PFSK-1 (cell line): ENCODE results near the gene CLDN3.

ENCODE experiments used
- FOXP2 ChIP-seq: optimal IDR thresholded peaks from 2 replicates; pipeline ENCODE3; 2011; ENCODE audit warnings: borderline replicate concordance, control low read depth, inconsistent platforms; ENCODE audit not compliant: insufficient read depth; ENCODE audit errors: extremely low read length, extremely low read depth
- POLR2AphosphoS5 ChIP-seq: IDR thresholded peaks from 2 replicates; pipeline ENCODE4 v1.6.1; 2012; ENCODE audit warnings: low read depth, mild to moderate bottlenecking, control low read depth, low read length, moderate library complexity
- SIN3A ChIP-seq: IDR thresholded peaks from 2 replicates; pipeline ENCODE4 v1.6.1; 2012; ENCODE audit warnings: mild to moderate bottlenecking, low read length, moderate library complexity, borderline replicate concordance; ENCODE audit not compliant: insufficient read depth
- TAF1 ChIP-seq: IDR thresholded peaks from 2 replicates; pipeline ENCODE4 v1.6.1; 2012; ENCODE audit warnings: low read length, control low read depth, borderline replicate concordance; ENCODE audit not compliant: insufficient read depth
- TF ChIP-seq, protein P1 (sequence below), 2 experiments: IDR thresholded peaks; 2 replicates each; pipeline versions ENCODE4 v1.6.1 to v1.8.0; 2011 to 2012; ENCODE audit warnings: low read depth in 2 of 2, low read length in 2 of 2, control low read depth in 1 of 2, inconsistent platforms in 1 of 2, mild to moderate bottlenecking in 1 of 2, moderate library complexity in 1 of 2; ENCODE audit not compliant: insufficient read depth in 1 of 2

CLDN3 gene

DNA sequence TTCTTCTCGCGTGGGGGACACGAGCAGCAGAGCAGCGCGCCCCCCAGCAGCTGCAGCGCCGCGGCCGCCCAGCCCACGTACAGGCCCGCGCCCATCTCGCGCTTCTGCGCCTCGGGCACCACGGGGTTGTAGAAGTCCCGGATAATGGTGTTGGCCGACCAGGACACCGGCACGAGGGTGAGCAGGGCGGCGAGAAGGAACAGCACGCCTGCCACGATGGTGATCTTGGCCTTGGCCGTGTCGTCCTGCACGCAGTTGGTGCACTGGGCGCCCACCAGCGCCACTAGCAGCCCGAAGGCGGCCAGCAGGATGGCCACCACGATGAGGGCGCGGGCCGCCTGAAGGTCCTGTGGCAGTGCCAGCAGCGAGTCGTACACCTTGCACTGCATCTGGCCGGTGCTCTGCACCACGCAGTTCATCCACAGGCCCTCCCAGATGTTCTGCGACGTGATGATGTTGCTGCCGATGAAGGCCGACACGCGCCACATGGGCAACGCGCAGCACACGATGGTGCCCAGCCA, 529 bp downstream of the CLDN3 start:
- TF ChIP-seq SIN3A: no peak
- TF ChIP-seq FOXP2: no peak
- TF ChIP-seq, protein P1, sequence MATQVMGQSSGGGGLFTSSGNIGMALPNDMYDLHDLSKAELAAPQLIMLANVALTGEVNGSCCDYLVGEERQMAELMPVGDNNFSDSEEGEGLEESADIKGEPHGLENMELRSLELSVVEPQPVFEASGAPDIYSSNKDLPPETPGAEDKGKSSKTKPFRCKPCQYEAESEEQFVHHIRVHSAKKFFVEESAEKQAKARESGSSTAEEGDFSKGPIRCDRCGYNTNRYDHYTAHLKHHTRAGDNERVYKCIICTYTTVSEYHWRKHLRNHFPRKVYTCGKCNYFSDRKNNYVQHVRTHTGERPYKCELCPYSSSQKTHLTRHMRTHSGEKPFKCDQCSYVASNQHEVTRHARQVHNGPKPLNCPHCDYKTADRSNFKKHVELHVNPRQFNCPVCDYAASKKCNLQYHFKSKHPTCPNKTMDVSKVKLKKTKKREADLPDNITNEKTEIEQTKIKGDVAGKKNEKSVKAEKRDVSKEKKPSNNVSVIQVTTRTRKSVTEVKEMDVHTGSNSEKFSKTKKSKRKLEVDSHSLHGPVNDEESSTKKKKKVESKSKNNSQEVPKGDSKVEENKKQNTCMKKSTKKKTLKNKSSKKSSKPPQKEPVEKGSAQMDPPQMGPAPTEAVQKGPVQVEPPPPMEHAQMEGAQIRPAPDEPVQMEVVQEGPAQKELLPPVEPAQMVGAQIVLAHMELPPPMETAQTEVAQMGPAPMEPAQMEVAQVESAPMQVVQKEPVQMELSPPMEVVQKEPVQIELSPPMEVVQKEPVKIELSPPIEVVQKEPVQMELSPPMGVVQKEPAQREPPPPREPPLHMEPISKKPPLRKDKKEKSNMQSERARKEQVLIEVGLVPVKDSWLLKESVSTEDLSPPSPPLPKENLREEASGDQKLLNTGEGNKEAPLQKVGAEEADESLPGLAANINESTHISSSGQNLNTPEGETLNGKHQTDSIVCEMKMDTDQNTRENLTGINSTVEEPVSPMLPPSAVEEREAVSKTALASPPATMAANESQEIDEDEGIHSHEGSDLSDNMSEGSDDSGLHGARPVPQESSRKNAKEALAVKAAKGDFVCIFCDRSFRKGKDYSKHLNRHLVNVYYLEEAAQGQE (IDR thresholded peaks at IDR 0.05; ENCODE audit: insufficient read depth in 1 of 2, low read depth in 2 of 2, low read length in 2 of 2): no peak
- TF ChIP-seq POLR2AphosphoS5: no peak
- no peak for TF ChIP-seq TAF1

DNA sequence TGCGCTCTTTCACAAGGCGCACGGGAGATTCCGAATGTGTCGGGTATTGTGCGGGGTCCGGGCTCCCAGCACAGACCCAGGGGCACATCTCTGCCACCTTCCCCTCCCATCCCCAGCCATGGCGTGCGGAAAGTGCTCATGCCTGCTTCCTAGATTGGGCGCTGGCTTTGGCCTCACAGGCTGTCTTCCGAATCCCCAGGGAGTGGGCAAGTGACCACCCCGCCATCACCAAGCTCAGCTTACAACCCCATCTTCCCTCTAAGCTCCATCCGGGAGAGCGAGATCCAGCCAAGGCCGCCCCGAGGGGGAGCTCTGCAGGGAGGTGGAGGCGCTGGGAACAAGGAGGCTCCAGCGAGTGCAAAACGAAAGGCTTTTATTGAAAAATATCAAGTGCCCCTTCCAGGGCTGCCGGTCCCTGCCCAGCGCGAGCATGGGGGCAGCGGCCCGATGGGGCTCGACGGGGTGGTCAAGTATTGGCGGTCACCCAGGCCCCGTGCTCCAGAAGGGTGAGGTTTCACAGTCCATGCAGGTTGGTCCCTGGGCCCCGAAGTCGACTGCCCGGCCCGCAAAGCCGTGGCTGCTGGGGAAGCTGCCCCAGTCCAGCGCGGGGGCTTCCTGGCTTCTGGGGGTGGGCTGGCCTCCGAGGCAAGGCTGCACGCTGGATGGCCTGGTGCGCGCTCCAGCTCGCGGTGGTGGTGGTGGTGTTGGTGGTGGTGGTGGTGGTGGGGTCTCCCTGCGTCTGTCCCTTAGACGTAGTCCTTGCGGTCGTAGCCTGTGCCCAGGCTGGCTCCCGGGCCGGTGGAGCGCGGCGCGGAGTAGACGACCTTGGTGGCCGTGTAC, 1.2 kb downstream of the CLDN3 start:
- TF ChIP-seq TAF1 (no peak), SIN3A (no peak), FOXP2 (no peak), POLR2AphosphoS5 (no peak)
- TF ChIP-seq, protein P1 (IDR thresholded peaks at IDR 0.05; ENCODE audit: insufficient read depth in 1 of 2, low read depth in 2 of 2, low read length in 2 of 2): no peak

DNA sequence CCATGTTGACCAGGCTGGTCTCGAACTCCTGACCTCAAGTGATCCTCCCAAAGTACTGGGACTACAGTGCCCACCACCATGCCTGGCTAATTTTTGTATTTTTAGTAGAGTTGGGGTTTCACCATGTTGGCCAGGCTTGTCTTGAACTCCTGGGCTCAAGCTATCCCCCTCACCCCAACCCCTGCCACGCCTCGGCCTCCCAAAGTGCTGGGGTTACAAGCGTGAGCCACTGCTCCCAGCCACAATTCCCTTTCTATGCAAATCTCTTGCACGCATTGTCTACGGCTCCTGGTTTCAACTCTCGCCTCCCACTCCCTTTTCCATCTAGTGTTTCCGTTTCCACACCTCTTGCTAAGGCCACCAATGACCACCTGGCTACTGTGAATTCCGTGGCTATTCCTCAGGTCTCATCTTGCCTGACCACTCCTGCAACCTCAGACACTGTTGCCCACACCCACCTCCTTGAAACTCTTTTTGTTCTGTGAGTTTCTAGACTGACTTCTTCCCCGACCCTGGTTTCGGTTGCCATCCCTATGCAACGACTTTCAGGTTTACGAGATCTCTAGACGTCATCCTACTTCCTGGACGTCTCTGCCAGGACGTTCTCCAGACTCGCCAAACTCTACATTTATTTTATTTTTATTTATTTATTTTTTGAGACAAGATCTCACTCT, 3.4 kb downstream of the CLDN3 start:
- TF ChIP-seq SIN3A (no peak), FOXP2 (no peak), POLR2AphosphoS5 (no peak), TAF1 (no peak)
- TF ChIP-seq, protein P1 (IDR thresholded peaks at IDR 0.05; ENCODE audit: insufficient read depth in 1 of 2, low read depth in 2 of 2, low read length in 2 of 2): no peak

DNA sequence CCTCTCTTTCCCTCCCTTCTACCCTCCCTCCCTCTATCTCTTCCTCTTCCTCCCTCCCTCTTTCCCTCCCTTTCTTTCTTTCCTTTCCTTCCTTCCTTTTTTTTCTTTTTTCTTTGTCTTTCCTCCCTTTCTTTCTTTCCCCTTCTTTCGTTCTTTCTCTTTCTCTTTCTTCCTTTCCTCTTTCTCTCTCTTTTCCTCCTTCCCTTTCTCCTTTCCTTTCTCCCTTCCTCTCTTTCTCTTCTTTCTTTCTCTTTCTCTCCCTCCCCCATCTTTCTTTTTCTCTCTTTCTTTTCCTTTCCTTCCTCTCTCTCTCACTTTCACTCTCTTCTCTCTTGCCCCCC, 7.4 kb downstream of the CLDN3 start:
- no peak for TF ChIP-seq SIN3A
- TF ChIP-seq FOXP2: no peak
- no peak for TF ChIP-seq POLR2AphosphoS5
- TF ChIP-seq TAF1: no peak
- TF ChIP-seq, protein P1 (IDR thresholded peaks at IDR 0.05; ENCODE audit: insufficient read depth in 1 of 2, low read depth in 2 of 2, low read length in 2 of 2): no peak
